Epithelial cell of proximal tubule (primary cell): ENCODE results near the gene FST. TPM values are rescaled to one million over a fixed set of nuclear protein-coding genes. Genes with fewer than 3 reads are reported as not detected.

Source experiments
- DNase-seq: peaks from one replicate; pipeline ENCODE4 v3.0.0-alpha.2; 2011; ENCODE audit warnings: low read depth
- H3K4me3 ChIP-seq: 2 replicates; pipeline ENCODE4 v1.5.1; 2011; ENCODE audit warnings: low read depth, mild to moderate bottlenecking, low read length
- CTCF ChIP-seq: conservative IDR thresholded peaks from 2 replicates; pipeline ENCODE4 v1.5.1; 2012; ENCODE audit warnings: low read depth, mild to moderate bottlenecking, low read length
- total RNA-seq: library from RNA; depleted of rRNA; stranded (reverse); fragments of >200 nt; gene quantifications from 2 replicates; pipeline ENCODE4 v1.2.3, GENCODE V29; 2015

FST gene
- total RNA-seq, 1 donor from 2014 or later = 0.40 TPM

- H3K4me3 ChIP-seq = no peak overlapping the region
- DNase-seq = no peak
- no peak for TF ChIP-seq CTCF
Measured at GRCh38 chr5:53488195-53488722, 7.8 kb downstream of the FST start.

GRCh38 chr5:53490747-53491146 is 10.3 kb downstream of the FST start:
- TF ChIP-seq CTCF = no peak
- no peak for DNase-seq
- H3K4me3 ChIP-seq = no peak overlapping the region

- DNase-seq = no peak
- TF ChIP-seq CTCF = no peak
- H3K4me3 ChIP-seq = no peak overlapping the region
Measured at GRCh38 chr5:53501054-53501453, 20.6 kb downstream of the FST start.

- TF ChIP-seq CTCF = no peak
- no peak for DNase-seq
- no peak overlapping the region for H3K4me3 ChIP-seq
Measured at GRCh38 chr5:53503562-53504218, 23.3 kb downstream of the FST start.

- no peak overlapping the region for H3K4me3 ChIP-seq
- no peak for DNase-seq
- TF ChIP-seq CTCF = no peak
Measured at GRCh38 chr5:53507013-53507412, 26.6 kb downstream of the FST start.

- no peak for DNase-seq
- H3K4me3 ChIP-seq = no peak overlapping the region
- no peak for TF ChIP-seq CTCF
Measured at GRCh38 chr5:53508125-53508524, 27.7 kb downstream of the FST start.

- TF ChIP-seq CTCF = no peak
- no peak for DNase-seq
Measured at GRCh38 chr5:53512539-53512938, 32.1 kb downstream of the FST start.

More at GRCh38 chr5:53512539-53512938, 32.1 kb downstream of the FST start:
- no peak overlapping the region for H3K4me3 ChIP-seq
